Cardiac fibroblast (primary cell): Measurements from ENCODE around the gene PNLIPRP2.

Source experiments
- DNase-seq, 2 donors: peaks; one replicate each; pipeline versions ENCODE4 v3.0.0 to v3.0.0-alpha.2; 2010; ENCODE audit warnings: low read depth in 2 of 2
- H3K4me3 ChIP-seq, 2 donors: replicated peaks in 1 of 2; 1 replicate in 1 of 2; 2 replicates in 1 of 2; pipeline ENCODE4 v1.5.1; 2011; ENCODE audit warnings: low read depth in 2 of 2, low read length in 2 of 2, mild to moderate bottlenecking in 2 of 2, moderate library complexity in 1 of 2
- TF ChIP-seq, protein P1 (sequence below): IDR thresholded peaks from one replicate; pipeline ENCODE4 v1.5.1; 2011; ENCODE audit warnings: low read depth, mild to moderate bottlenecking, low read length, inconsistent platforms

Gene PNLIPRP2

DNA sequence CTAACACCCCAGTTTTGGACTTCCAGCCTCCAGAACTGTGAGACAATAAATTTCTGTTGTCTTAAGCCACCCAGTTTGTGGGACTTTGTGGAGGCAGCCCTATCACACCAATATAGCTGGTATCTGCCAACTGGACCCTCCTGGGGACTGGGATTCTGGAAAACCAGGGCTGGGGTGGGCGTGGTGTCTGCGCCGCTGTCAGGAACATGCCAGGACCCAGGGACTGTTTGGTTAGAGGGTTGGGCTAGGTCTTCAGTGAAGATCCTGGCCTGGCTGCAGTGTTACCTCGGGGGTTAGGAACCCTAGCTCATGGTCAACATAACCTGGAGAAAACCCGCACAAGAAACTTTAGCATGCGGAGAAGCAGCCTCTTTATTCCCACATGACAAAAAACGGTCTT lies 42.6 kb downstream of the PNLIPRP2 start:
- TF ChIP-seq, protein P1, sequence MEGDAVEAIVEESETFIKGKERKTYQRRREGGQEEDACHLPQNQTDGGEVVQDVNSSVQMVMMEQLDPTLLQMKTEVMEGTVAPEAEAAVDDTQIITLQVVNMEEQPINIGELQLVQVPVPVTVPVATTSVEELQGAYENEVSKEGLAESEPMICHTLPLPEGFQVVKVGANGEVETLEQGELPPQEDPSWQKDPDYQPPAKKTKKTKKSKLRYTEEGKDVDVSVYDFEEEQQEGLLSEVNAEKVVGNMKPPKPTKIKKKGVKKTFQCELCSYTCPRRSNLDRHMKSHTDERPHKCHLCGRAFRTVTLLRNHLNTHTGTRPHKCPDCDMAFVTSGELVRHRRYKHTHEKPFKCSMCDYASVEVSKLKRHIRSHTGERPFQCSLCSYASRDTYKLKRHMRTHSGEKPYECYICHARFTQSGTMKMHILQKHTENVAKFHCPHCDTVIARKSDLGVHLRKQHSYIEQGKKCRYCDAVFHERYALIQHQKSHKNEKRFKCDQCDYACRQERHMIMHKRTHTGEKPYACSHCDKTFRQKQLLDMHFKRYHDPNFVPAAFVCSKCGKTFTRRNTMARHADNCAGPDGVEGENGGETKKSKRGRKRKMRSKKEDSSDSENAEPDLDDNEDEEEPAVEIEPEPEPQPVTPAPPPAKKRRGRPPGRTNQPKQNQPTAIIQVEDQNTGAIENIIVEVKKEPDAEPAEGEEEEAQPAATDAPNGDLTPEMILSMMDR: no peak
- DNase-seq: no peak
- H3K4me3 ChIP-seq: no peak overlapping the region

DNA sequence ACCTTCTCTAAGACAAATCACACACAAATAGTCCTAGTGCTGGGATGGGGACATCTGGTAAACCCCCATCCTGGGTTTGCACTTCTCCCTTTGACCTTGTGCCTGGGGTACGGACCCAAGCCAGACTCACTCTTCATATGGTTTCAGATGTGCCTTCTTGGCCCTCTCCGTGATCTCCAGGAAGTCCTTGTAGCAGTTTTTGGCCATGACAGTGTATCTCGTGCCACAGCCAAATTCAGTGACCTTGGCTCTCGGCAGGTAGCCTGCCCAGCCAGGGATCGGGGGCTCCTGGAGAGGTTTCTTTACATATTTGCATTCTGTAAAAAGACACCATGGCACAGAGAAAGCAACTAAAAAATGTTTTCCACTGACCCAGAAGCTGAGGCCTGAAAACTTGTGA lies 43.9 kb downstream of the PNLIPRP2 start:
- TF ChIP-seq, protein P1: no peak
- DNase-seq: no peak
- H3K4me3 ChIP-seq: no peak overlapping the region

DNA sequence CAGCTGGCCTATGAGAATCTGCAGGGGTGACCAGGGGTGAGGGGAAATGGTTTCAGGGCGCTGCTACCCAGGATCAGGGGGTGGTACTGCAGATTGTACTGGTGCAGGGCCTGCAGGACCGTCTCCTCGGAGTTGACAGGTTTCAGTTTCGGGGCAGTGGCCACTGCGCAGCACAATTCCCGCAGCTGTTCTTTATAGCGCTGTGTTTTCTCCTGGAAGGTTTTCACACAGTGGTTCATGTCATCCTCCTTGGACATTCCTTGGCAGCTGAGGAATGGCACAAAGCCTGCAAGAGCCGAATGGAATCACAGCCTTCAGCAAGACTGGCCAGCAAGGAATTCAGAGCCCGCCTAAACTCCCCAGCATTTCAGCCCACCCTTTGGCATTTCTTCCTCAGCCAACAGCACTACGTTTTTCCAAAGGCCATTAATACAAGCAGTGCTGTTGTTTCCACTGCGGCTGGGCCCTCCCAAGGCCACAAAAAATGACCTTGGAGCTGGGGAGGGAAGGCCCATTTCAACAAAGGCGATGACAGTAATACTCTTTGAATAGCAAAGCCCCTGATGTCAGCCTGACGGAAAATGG lies 44.9 kb downstream of the PNLIPRP2 start:
- peak; percentile 5 to 64 for DNase-seq
- H3K4me3 ChIP-seq: peak overlapping the region in 1 of 2 donors; percentile 11
- TF ChIP-seq, protein P1: no peak

DNA sequence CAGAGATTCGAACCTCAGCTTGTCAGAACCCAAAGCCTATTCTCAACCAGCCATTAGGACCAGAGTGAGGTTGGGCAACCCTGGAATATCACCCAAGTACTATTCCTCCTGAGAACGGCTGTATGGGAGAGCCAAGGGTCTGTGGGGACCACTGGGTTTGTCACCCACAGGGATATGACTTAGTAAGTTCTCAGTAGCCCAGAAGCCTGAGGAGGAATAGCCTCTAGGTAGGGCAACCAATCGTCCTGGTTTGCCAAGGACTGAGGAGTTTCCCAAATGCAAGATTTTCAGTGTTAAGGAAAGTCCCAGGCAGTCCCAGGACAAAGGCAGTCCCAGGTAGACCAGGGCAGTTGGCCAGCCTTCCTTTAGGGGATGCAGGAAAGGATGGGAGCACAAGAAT lies 46.7 kb downstream of the PNLIPRP2 start:
- no peak overlapping the region for H3K4me3 ChIP-seq
- TF ChIP-seq, protein P1: no peak
- no peak for DNase-seq

DNA sequence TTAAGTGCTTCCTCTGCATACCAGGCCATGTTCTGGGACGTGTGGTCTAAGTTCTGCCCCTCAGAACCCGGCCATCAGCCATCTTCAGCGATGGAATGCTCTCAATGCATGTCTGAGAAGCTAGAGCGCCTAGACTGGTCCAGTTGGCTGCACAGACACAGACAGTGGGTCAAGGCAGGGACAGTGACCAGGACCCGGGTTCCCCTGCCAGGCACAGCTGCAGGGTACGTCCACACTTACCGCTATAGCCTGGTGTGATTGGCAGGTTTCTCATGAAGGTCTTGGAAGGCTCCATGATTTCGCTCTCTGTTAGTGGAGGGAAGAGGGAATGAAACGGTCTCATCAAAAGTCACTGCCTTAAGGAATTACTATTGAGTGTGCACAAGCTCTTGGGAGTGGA lies 47.3 kb downstream of the PNLIPRP2 start:
- no peak for DNase-seq
- H3K4me3 ChIP-seq: no peak overlapping the region
- TF ChIP-seq, protein P1: no peak

DNA sequence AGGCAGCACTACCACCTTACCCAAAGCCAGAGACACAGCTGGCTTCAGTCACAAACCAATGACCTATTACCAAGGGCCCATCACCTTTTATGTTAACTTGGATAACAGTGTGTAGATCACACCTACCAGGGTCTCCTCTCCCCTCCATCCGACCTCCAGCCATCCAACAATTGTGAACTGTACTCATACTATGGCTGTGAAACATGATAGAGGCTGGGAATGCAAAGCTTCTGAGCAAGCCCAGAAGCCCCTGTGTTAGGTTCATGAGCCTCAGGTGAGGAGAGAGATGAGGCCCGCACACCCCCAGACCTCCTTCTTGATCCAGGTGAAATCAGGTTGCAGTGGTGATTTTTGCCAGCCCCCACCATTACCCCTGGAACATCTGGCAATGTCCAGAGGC lies 47.7 kb downstream of the PNLIPRP2 start:
- no peak overlapping the region for H3K4me3 ChIP-seq
- TF ChIP-seq, protein P1: no peak

DNA sequence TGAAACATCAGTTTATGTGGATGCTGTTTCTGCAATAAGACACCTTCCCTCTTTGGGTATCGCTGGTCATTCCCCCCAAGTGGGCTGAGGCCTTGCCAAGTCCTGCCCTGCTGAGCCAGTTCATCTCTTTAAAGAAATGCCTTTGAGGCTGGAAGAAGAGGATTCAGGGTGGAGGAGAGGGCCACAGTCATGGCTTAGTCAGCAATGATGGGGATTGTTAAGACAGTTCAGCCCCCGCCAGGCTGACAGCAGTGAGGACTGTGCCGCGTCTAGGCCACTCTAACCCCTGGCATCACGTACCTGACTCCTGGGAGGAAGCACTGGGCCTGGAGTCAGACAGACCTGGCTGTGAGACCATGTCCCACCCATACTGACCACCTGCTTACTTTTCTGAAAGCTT lies 48.3 kb downstream of the PNLIPRP2 start:
- no peak overlapping the region for H3K4me3 ChIP-seq
- TF ChIP-seq, protein P1: no peak
- DNase-seq: peak in 1 of 2 donors; percentile 18

More for the DNA sequence above, 47.7 kb downstream of the PNLIPRP2 start:
- no peak for DNase-seq
